ENCODE results near the gene CRLF3.
A peak's percentile ranks its signal among the peaks of the same experiment; 100 is the strongest.

The CRLF3 gene

GRCh38 chr17:30735206-30735605 is 89.3 kb downstream of the CRLF3 start:
- DNase-seq: peak in 1 of 2 experiments; percentile 7

- peak; percentile 8 to 12 for DNase-seq
Observed at GRCh38 chr17:30734153-30734552, 90.3 kb downstream of the CRLF3 start.

Data from activated T-cell treated with anti-CD3 and anti-CD28 coated beads, Interleukin-2, amount 50 U/mL, for 48 hours (primary cell).